Measurements from ENCODE around the gene KIF19. TPM values are rescaled to one million over a fixed set of nuclear protein-coding genes. Genes with fewer than 3 reads are reported as not detected.

The KIF19 gene
- total RNA-seq, 1 experiment from 2014 or later: 0.15 TPM

- Histone ChIP-seq H3K4me3 (replicated peaks in 1 of 2; ENCODE audit: low read depth in 1 of 2, low read length in 2 of 2) (no peak overlapping the region), H3K79me2 (ENCODE audit: insufficient read depth, low read length) (no peaks in the 10 kb centered on the region), H3K9me3 (ENCODE audit: control insufficient read depth in 1 of 2, insufficient read depth in 1 of 2, low read depth in 1 of 2, low read length in 2 of 2) (no peaks in the 10 kb centered on the region), H3K9ac (ENCODE audit: low read length) (no peak overlapping the region), H3K36me3 (ENCODE audit: control insufficient read depth in 1 of 2, insufficient read depth in 2 of 2, low read length in 2 of 2) (no peaks in the 10 kb centered on the region), H3K4me2 (ENCODE audit: low read length) (no peak overlapping the region), H2AFZ (ENCODE audit: low read depth, low read length, poor library complexity, severe bottlenecking) (no peak overlapping the region), H3K9me2 (ENCODE audit: insufficient read depth) (no peaks in the 10 kb centered on the region), H3K27me3 (ENCODE audit: insufficient read depth, low read length) (no peaks in the 10 kb centered on the region), H3K27ac (ENCODE audit: low read depth, low read length) (no peak overlapping the region), H4K20me1 (ENCODE audit: insufficient read depth) (no peaks in the 10 kb centered on the region), H3K4me1 (ENCODE audit: control insufficient read depth in 1 of 2, insufficient read depth in 2 of 2, low read length in 2 of 2) (no peaks in the 10 kb centered on the region)
- no peak for TF ChIP-seq CBX3 (IDR thresholded peaks at IDR 0.05; ENCODE audit: low read depth)
- TF ChIP-seq YY1 (IDR thresholded peaks at IDR 0.05; ENCODE audit: extremely low read depth, insufficient replicate concordance, low read depth, low read length): no peak
- no peak for TF ChIP-seq FOSL1 (IDR thresholded peaks at IDR 0.05; ENCODE audit: low read depth)
- TF ChIP-seq ELF1 (IDR thresholded peaks at IDR 0.05; ENCODE audit: borderline replicate concordance, low read depth): no peak
- TF ChIP-seq SRF (IDR thresholded peaks at IDR 0.05; ENCODE audit: low read depth): no peak
- no peak for TF ChIP-seq ZNF274 (IDR thresholded peaks at IDR 0.05; ENCODE audit: low read depth, low read length)
- no peak for TF ChIP-seq JUND (IDR thresholded peaks at IDR 0.05)
- TF ChIP-seq REST (IDR thresholded peaks at IDR 0.05; ENCODE audit: low read depth): no peak
- no peak for TF ChIP-seq MAX (IDR thresholded peaks at IDR 0.05)
- RAD21 ChIA-PET (ENCODE audit: low non-redundant PET in 1 of 2, low total read pairs in 2 of 2, uncharacterized antibody in 2 of 2, unreplicated experiment in 2 of 2): interaction anchor here in 1 of 2 experiments (0.6 kb wide), 1 partner anchor 1263 kb away, joined by 3 read pairs; no protein-coding TSS in a partner anchor
- POLR2A ChIA-PET: no interaction called here
- intact Hi-C loops (cut with micrococcal nuclease): no loop called here
- BruUV-seq (replicated peaks): no TSS peak
- ATAC-seq (no peak), DNase-seq (ENCODE audit: low read depth, low spot score) (no peak)
- CTCF ChIA-PET: interaction anchor here (1.5 kb wide), 1 partner anchor 14 kb away, joined by 5 read pairs; no protein-coding TSS in a partner anchor
Measured at GRCh38 chr17:74314877-74315276, 11.1 kb upstream of the KIF19 start.
